ENCODE data around the gene MVB12B. TPM values are rescaled to one million over a fixed set of nuclear protein-coding genes. Genes with fewer than 3 reads are reported as not detected.

MVB12B gene
- total and polyA plus RNA-seq, 2 of the 4 experiments (the other 2 are of a cell fraction) = 2.0 to 4.0 TPM

DNA sequence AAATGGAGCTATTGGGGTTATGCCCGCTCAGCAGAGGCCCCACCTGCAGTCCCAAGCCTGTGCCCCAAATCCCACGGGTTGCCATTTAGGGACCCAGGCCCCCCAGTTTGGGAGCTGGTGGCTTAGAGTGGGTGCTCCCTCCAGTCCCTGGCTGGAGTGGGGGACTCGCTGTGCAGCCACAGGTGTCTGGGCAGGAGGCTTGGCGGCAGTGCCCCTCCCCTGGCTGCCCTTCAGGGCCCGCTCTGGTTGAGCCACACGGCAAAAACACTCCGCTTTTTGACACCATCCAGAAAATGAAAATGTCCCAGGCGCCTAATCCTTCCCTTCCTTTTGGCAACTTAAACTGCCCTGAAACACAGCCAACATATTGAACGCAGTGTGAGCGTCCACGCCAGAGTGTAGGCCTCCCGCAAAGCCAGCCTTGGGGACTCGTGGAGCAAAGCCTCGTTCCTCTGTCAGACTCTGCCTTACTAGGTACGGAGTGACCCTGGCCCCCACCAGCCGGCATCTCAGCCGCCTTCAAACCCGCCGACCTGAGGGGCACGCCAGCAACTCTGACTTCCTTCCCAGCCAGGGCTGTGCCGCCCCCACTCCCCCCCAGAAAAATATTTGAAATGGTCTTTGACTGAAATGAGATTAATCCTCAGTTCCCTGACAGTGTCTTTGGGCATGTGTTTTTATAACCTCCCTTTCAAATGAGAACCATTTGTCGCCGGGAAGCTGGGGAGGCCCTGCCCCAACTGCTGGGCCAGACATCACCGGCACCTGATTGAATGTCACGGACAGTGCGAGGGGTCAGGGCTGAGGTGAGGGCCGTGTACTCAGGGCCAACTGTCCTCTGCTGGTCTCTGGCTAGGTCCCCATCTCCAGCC is 188.6 kb downstream of the MVB12B start:
- Histone ChIP-seq H2AK5ac (ENCODE audit: low read depth, low read length) (no peak overlapping the region), H3K23ac (ENCODE audit: low read depth, low read length) (no peak overlapping the region), H3K27me3 (ENCODE audit: control insufficient read depth, insufficient read depth, low read length) (peaks cover 40% of the 10 kb centered on the region), H3K14ac (replicated peaks; ENCODE audit: low read depth, low read length) (no peak overlapping the region), H3K4me3 (ENCODE audit: insufficient read depth, low read depth, low read length) (no peak overlapping the region), H3K18ac (ENCODE audit: low read depth, low read length) (no peak overlapping the region), H3K79me1 (ENCODE audit: low read depth in 1 of 2, low read length in 2 of 2) (no peaks in the 10 kb centered on the region), H3K36me3 (ENCODE audit: control insufficient read depth, insufficient read depth, low read length) (no peaks in the 10 kb centered on the region), H3K9me3 (ENCODE audit: control insufficient read depth, insufficient read depth, low read length) (no peaks in the 10 kb centered on the region), H2BK120ac (ENCODE audit: low read depth, low read length) (no peak overlapping the region), H2AFZ (replicated peaks; ENCODE audit: low read length, poor library complexity) (no peak overlapping the region), H4K91ac (ENCODE audit: insufficient read depth, low read depth, low read length) (no peak overlapping the region), H3K56ac (ENCODE audit: extremely low read depth, insufficient read depth, low read length) (no peak overlapping the region), H4K5ac (ENCODE audit: low read depth, low read length) (no peak overlapping the region), H3K4ac (ENCODE audit: low read depth, low read length) (no peak overlapping the region), H2AK9ac (replicated peaks; ENCODE audit: low read depth, low read length, poor library complexity) (no peak overlapping the region), H3K9me1 (ENCODE audit: insufficient read depth, low read length) (no peaks in the 10 kb centered on the region), H3K9ac (ENCODE audit: low read depth, low read length) (no peak overlapping the region), H3K4me2 (ENCODE audit: low read depth, low read length) (no peak overlapping the region), H2BK5ac (ENCODE audit: low read depth, low read length, poor library complexity, severe bottlenecking) (no peak overlapping the region), H2BK20ac (ENCODE audit: low read depth, low read length) (no peak overlapping the region), H2BK15ac (ENCODE audit: low read depth, low read length) (no peak overlapping the region), H3K27ac (ENCODE audit: insufficient read depth, low read length) (no peak overlapping the region), H3K4me1 (ENCODE audit: control insufficient read depth, insufficient read depth, low read length) (peaks cover 2% of the 10 kb centered on the region; the same call in 1 of the 2 replicates), H4K8ac (ENCODE audit: low read depth in 2 of 2, low read length in 2 of 2) (no peak overlapping the region), H4K20me1 (ENCODE audit: insufficient read depth, low read length) (no peaks in the 10 kb centered on the region; the same call in 1 of the 2 replicates)
- no TSS peak for BruUV-seq (replicated peaks)
- TF ChIP-seq MAFK (IDR thresholded peaks at IDR 0.05; ENCODE audit: low read depth, low read length) = no peak
- TF ChIP-seq CHD1 (IDR thresholded peaks at IDR 0.05; ENCODE audit: low read depth, low read length) = no peak
- TF ChIP-seq MXI1 (IDR thresholded peaks at IDR 0.05; ENCODE audit: borderline replicate concordance, low read depth, low read length) = no peak
- TF ChIP-seq RFX5 (IDR thresholded peaks at IDR 0.05; ENCODE audit: low read depth, low read length) = no peak
- TF ChIP-seq, protein P1, sequence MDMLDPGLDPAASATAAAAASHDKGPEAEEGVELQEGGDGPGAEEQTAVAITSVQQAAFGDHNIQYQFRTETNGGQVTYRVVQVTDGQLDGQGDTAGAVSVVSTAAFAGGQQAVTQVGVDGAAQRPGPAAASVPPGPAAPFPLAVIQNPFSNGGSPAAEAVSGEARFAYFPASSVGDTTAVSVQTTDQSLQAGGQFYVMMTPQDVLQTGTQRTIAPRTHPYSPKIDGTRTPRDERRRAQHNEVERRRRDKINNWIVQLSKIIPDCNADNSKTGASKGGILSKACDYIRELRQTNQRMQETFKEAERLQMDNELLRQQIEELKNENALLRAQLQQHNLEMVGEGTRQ (IDR thresholded peaks at IDR 0.05; ENCODE audit: low read depth, low read length) = no peak
- TF ChIP-seq CEBPB (IDR thresholded peaks at IDR 0.05; ENCODE audit: low read depth, low read length) = no peak
- no peak for TF ChIP-seq MAZ (IDR thresholded peaks at IDR 0.05; ENCODE audit: borderline replicate concordance, low read depth, low read length)
- no peak for TF ChIP-seq SMC3 (IDR thresholded peaks at IDR 0.05; ENCODE audit: low read depth, low read length)
- WGBS, 2 experiments (ENCODE audit: extremely low coverage in 2 of 2, insufficient read length in 1 of 2) = 72% methylated on average over 12 of the region's 27 CpGs; no CpG with 5 or more reads in 1 of the 2 experiments
- intact Hi-C loops (cut with micrococcal nuclease) = no loop called here
- CTCF ChIA-PET = interaction anchor here (1.5 kb wide), 1 partner anchor 11 kb away, joined by 3 read pairs; no protein-coding TSS in a partner anchor
- POLR2A ChIA-PET (ENCODE audit: unreplicated experiment) = no interaction called here
- DNase-seq = no peak
- dilution Hi-C loops (cut with HindIII; ENCODE audit: low sequenced_read_pairs, unreplicated experiment) = no loop called here
- in situ Hi-C loops (cut with MboI; ENCODE audit: low sequenced_read_pairs) = no loop called here
- no peak for ATAC-seq (ENCODE audit: low read depth)
